Activated CD4-positive, CD25-positive, alpha-beta regulatory T cell treated with anti-CD3 and anti-CD28 coated beads, Interleukin-2, amount 50 U/mL, for 16 hours (primary cell): ENCODE data around the gene ARHGAP28.

Experiments used
- DNase-seq: peaks from one replicate; pipeline ENCODE4 v3.0.0-alpha.2; 2020; ENCODE audit warnings: low read depth, low spot score

ARHGAP28 gene

GRCh38 chr18:6731222-6731596 lies 1.7 kb downstream of the ARHGAP28 start:
- DNase-seq: no peak

GRCh38 chr18:6732952-6733351 lies 3.4 kb downstream of the ARHGAP28 start:
- no peak for DNase-seq

GRCh38 chr18:6733758-6734157 lies 4.2 kb downstream of the ARHGAP28 start:
- no peak for DNase-seq

- DNase-seq: no peak
Observed at GRCh38 chr18:6734726-6735430, 5.4 kb downstream of the ARHGAP28 start.

- no peak for DNase-seq
Observed at GRCh38 chr18:6737833-6738232, 8.3 kb downstream of the ARHGAP28 start.

- DNase-seq: no peak
Observed at GRCh38 chr18:6738622-6739021, 9.1 kb downstream of the ARHGAP28 start.

- no peak for DNase-seq
Observed at GRCh38 chr18:6741232-6741663, 11.7 kb downstream of the ARHGAP28 start.

- no peak for DNase-seq
Observed at GRCh38 chr18:6741786-6742185, 12.3 kb downstream of the ARHGAP28 start.

GRCh38 chr18:6743999-6744398 lies 14.5 kb downstream of the ARHGAP28 start:
- no peak for DNase-seq

GRCh38 chr18:6744816-6745455 lies 15.4 kb downstream of the ARHGAP28 start:
- DNase-seq: no peak

- no peak for DNase-seq
Observed at GRCh38 chr18:6745504-6746031, 16.1 kb downstream of the ARHGAP28 start.

- no peak for DNase-seq
Observed at GRCh38 chr18:6746386-6746960, 17.0 kb downstream of the ARHGAP28 start.

- no peak for DNase-seq
Observed at GRCh38 chr18:6747646-6748045, 18.1 kb downstream of the ARHGAP28 start.

- no peak for DNase-seq
Observed at GRCh38 chr18:6748241-6748640, 18.7 kb downstream of the ARHGAP28 start.

GRCh38 chr18:6750411-6750810 lies 20.9 kb downstream of the ARHGAP28 start:
- DNase-seq: no peak

GRCh38 chr18:6751222-6751621 lies 21.7 kb downstream of the ARHGAP28 start:
- no peak for DNase-seq

- no peak for DNase-seq
Observed at GRCh38 chr18:6752202-6752860, 22.8 kb downstream of the ARHGAP28 start.

- DNase-seq: no peak
Observed at GRCh38 chr18:6755107-6755506, 25.6 kb downstream of the ARHGAP28 start.

- DNase-seq: no peak
Observed at GRCh38 chr18:6757931-6758330, 28.4 kb downstream of the ARHGAP28 start.

GRCh38 chr18:6759579-6759978 lies 30.1 kb downstream of the ARHGAP28 start:
- no peak for DNase-seq

- no peak for DNase-seq
Observed at GRCh38 chr18:6763524-6763923, 34.0 kb downstream of the ARHGAP28 start.

- no peak for DNase-seq
Observed at GRCh38 chr18:6764382-6764781, 34.9 kb downstream of the ARHGAP28 start.
